Suprapubic skin (tissue), 4 donors: ENCODE results near the gene COA5. TPM values are rescaled to one million over a fixed set of nuclear protein-coding genes. Genes with fewer than 3 reads are reported as not detected.

Source experiments
- DNase-seq, 2 donors: peaks; one replicate each; pipeline ENCODE4 v3.0.0-alpha.2; 2019; ENCODE audit warnings: low spot score in 2 of 2
- H3K27ac ChIP-seq: fragments of 200-600 bp; sonication (generic); one replicate; pipeline ENCODE4 v1.5.1; 2019
- H3K27me3 ChIP-seq: fragments of 200-600 bp; sonication (generic); one replicate; pipeline ENCODE4 v1.5.1; 2019
- H3K36me3 ChIP-seq: fragments of 200-600 bp; sonication (generic); one replicate; pipeline ENCODE4 v1.5.1; 2019
- H3K4me1 ChIP-seq: fragments of 200-600 bp; sonication (generic); one replicate; pipeline ENCODE4 v1.5.1; 2019
- H3K4me3 ChIP-seq: fragments of 200-600 bp; sonication (generic); one replicate; pipeline ENCODE4 v1.5.1; 2019; ENCODE audit warnings: mild to moderate bottlenecking
- H3K9me3 ChIP-seq: fragments of 200-600 bp; sonication (generic); one replicate; pipeline ENCODE4 v1.5.1; 2019
- EP300 ChIP-seq: sonication (generic); formaldehyde crosslinking; IDR thresholded peaks from one replicate; pipeline ENCODE4 v1.6.1; 2017; ENCODE audit warnings: antibody characterized with exemption
- POLR2A ChIP-seq, 2 donors: fragments of 450-650 bp; IDR thresholded peaks; one replicate each; pipeline ENCODE4 v1.6.1; 2017; ENCODE audit warnings: antibody characterized with exemption in 2 of 2, mild to moderate bottlenecking in 2 of 2, moderate library complexity in 2 of 2
- POLR2AphosphoS5 ChIP-seq, 3 donors: sonication (generic); formaldehyde crosslinking; IDR thresholded peaks; one replicate each; pipeline ENCODE4 v1.6.1; 2017; ENCODE audit warnings: antibody characterized with exemption in 3 of 3
- WGBS: methylation state at CpG from one replicate; pipeline ENCODE4 v1.1.5; 2018; 5-methylcytosine and 5-hydroxymethylcytosine counted together
- total RNA-seq, 4 donors: library from RNA; depleted of rRNA; stranded (reverse); fragments of >200 nt; gene quantifications; one replicate each; pipeline ENCODE4 v1.1.0, GENCODE V29; 2016
- TF ChIP-seq, protein P1 (sequence below), 2 donors: fragments of 200-600 bp in 1 of 2; fragments of 450-650 bp in 1 of 2; sonication (generic) in 1 of 2; IDR thresholded peaks; one replicate each; pipeline ENCODE4 v1.5.1; 2016 to 2019; ENCODE audit warnings: antibody characterized with exemption in 2 of 2, mild to moderate bottlenecking in 1 of 2, moderate library complexity in 1 of 2

Gene COA5
- total RNA-seq, 4 donors from 2014 or later: 22.9 to 42.7 (median 30.3) TPM

DNA sequence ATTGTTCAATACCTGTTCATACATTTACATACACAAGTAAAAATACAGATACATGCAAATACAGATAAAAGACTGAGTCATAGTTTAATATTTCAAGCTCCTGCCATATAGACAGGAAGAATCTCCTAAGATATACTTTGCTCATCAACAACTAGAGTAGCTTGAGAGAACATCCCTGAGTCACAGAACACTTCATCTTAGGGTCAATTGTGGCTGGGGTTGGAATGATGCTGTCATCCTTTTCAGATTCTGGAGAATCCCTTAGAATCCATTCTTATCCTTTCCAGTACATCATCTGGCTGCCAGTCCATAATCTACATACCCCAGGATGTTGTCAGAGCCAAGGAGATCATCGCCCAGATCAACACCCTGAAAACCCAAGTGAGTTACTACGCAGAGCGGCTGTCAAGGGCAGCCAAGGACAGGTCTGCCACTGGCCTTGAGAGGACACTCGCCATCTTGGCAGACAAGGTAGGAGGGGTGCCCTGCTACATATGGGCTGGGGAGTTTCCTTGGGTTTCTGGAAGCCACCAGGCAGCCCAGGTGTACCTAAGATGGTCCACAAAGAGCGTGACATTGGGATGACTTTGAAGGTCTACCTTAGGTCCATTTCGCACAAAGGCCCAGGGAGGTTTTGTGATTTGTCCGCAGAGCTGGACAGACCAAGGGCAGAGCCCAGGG is 55.7 kb downstream of the COA5 start:
- TF ChIP-seq, protein P1, sequence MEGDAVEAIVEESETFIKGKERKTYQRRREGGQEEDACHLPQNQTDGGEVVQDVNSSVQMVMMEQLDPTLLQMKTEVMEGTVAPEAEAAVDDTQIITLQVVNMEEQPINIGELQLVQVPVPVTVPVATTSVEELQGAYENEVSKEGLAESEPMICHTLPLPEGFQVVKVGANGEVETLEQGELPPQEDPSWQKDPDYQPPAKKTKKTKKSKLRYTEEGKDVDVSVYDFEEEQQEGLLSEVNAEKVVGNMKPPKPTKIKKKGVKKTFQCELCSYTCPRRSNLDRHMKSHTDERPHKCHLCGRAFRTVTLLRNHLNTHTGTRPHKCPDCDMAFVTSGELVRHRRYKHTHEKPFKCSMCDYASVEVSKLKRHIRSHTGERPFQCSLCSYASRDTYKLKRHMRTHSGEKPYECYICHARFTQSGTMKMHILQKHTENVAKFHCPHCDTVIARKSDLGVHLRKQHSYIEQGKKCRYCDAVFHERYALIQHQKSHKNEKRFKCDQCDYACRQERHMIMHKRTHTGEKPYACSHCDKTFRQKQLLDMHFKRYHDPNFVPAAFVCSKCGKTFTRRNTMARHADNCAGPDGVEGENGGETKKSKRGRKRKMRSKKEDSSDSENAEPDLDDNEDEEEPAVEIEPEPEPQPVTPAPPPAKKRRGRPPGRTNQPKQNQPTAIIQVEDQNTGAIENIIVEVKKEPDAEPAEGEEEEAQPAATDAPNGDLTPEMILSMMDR (IDR thresholded peaks at IDR 0.05): no peak
- TF ChIP-seq POLR2AphosphoS5 (IDR thresholded peaks at IDR 0.05) (no peak), POLR2A (IDR thresholded peaks at IDR 0.05) (no peak), EP300 (no peak)
- no peak for DNase-seq
- Histone ChIP-seq H3K27ac (no peak overlapping the region), H3K9me3 (no peaks in the 10 kb centered on the region), H3K36me3 (peaks cover 80% of the 10 kb centered on the region), H3K4me3 (no peak overlapping the region), H3K4me1 (no peaks in the 10 kb centered on the region), H3K27me3 (no peaks in the 10 kb centered on the region)
- 95% methylated on average over 7 of the region's 7 CpGs for WGBS

GRCh38 chr2:98551316-98551715 is 57.0 kb downstream of the COA5 start:
- no peak for DNase-seq

GRCh38 chr2:98550165-98550564 is 58.1 kb downstream of the COA5 start:
- Histone ChIP-seq H3K9me3 (no peaks in the 10 kb centered on the region), H3K4me3 (no peak overlapping the region), H3K27me3 (no peaks in the 10 kb centered on the region), H3K36me3 (peaks cover 85% of the 10 kb centered on the region), H3K4me1 (no peaks in the 10 kb centered on the region), H3K27ac (no peak overlapping the region)
- DNase-seq: no peak
- TF ChIP-seq EP300 (no peak), POLR2AphosphoS5 (IDR thresholded peaks at IDR 0.05) (no peak), POLR2A (IDR thresholded peaks at IDR 0.05) (no peak)
- TF ChIP-seq, protein P1 (IDR thresholded peaks at IDR 0.05): no peak
- 89% methylated on average over 3 of the region's 4 CpGs for WGBS

More at GRCh38 chr2:98551316-98551715, 57.0 kb downstream of the COA5 start:
- Histone ChIP-seq H3K36me3 (peaks cover 85% of the 10 kb centered on the region), H3K4me3 (no peak overlapping the region), H3K4me1 (no peaks in the 10 kb centered on the region), H3K27ac (no peak overlapping the region), H3K27me3 (no peaks in the 10 kb centered on the region), H3K9me3 (no peaks in the 10 kb centered on the region)
- TF ChIP-seq POLR2AphosphoS5 (IDR thresholded peaks at IDR 0.05) (no peak), POLR2A (IDR thresholded peaks at IDR 0.05) (no peak), EP300 (no peak)
- TF ChIP-seq, protein P1 (IDR thresholded peaks at IDR 0.05): no peak
- WGBS: 87% methylated on average over 6 of the region's 6 CpGs

Other genes starting within 250 kb of the COA5 start
- 10 to 100 TPM; 13.6 to 25.2 (median 17.2) TPM for gene INPP4A, start 163.7 kb downstream of the COA5 start, total RNA-seq
- gene UNC50, start 77 bp upstream of the COA5 start, total RNA-seq: 10 to 100 TPM; 34.0 to 45.4 (median 40.4) TPM
- 10 to 100 TPM in 3 of 4 donors, 1 to 10 TPM in 1; 6.4 to 13.8 (median 11.7) TPM for gene MGAT4A, start 122.6 kb upstream of the COA5 start, total RNA-seq